HG02970 (cell line): ENCODE measurements around the gene SYVN1.
"Not testable (repeated sequence)": the region's sequence is repeated elsewhere in the genome, so short reads cannot be mapped to it uniquely, and the experiment has no call there.

ENCODE experiments used
- ATAC-seq: cut with Tn5 transposase; IDR thresholded peaks from one replicate; pipeline ENCODE4 v1.9.1; 2021; ENCODE audit warnings: mild to moderate bottlenecking, moderate library complexity, moderate number of reproducible peaks; ENCODE audit not compliant: unreplicated experiment, low FRiP score

SYVN1 gene

GRCh38 chr11:65152122-65152521, 17.8 kb upstream of the SYVN1 start:
- ATAC-seq, result no peak

DNA sequence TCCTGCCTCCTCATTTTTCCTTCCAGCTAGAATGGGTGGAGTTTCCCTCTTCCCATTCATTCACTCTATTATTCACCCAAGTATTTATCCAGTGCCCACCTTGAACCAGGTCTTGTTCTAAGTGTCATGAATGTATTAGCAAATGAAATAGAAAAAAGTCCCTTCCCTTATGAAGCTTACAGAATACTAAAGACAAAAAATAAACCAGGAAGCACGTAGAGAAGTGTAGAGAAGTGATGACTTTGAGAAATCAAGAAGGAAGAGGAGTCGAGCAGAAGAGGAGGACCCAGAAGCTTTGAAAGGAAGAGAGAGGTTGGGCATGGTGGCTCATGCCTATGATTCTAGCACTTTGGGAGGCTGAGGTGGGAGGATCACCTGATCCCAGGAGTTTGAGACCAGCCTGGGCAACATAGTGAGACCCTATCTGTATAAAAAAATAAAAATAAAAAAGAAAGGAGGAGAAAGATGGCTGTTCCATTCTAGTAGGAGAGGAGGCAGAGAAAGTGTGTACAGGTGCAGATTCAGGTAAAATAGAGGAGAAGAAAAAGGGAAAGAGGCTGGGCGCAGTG, 17.1 kb upstream of the SYVN1 start:
- no peak for ATAC-seq

- ATAC-seq, result no peak
Measured at GRCh38 chr11:65150509-65151299, 16.4 kb upstream of the SYVN1 start.

GRCh38 chr11:65150131-65150508, 15.8 kb upstream of the SYVN1 start:
- ATAC-seq, result not testable (repeated sequence)

- no peak for ATAC-seq
Measured at GRCh38 chr11:65148657-65149056, 14.3 kb upstream of the SYVN1 start.

DNA sequence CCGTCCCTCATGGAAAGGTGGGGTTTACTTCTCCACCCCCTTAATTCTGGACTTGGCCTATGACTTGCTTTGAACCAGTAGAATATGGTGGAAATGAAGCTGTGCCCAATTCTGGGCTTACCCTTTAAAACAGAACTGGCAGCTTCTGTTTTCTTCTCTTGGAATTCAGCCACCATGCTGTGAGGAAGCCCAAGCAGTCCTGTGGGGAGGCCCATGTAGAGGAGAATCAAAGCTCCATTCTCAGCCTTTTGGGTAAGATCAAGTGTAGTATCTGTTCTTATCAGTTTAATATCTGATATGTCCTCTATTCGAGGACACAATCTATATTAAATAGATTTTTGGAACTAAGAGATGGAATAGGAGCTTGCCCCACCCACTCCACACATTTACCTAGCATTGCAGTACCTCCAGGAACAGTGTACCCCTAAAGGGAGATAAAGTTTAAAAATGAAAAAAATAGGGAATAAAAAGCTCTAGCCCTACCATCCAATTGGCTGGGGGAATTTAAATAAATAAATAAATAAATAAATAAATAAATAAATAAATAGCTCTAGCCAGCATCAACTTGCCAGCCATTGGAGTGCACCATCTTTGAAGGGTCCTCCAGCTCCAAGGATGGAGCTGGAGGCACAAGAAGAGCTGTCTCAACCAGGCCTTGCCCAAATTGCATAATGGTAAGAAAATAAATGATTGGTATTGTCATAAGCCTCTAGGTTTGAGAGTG, 13.2 kb upstream of the SYVN1 start:
- ATAC-seq, result no peak

DNA sequence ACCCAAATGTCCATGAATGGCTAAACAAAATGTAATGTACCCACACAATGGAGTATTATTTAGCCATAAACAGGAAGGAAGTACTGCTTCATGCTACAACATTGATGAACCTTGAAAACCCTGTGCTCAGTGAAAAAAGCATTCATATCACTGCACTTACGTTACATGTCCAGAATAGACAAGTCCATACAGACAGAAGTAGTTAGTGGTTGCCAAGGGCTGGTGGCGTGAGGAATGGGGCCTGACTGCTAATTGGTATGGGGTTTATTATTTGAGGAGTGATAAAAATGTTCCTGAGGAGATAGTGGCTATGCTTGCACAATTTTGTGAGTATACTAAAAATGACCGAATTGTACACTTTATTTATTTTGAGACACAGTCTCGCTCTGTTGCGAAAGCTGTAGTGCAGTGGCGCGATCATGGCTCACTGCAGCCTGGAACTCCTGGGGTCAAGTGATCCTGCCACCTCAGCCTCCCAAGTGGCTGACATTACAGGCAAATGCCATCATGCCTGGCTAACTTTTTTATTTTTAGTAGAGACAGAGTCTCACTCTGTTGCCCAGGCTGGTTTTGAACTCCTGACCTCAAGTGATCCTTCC, 7.7 kb upstream of the SYVN1 start:
- no peak for ATAC-seq

GRCh38 chr11:65136515-65137096, 2.3 kb upstream of the SYVN1 start:
- no peak for ATAC-seq

- ATAC-seq, result no peak
Measured at GRCh38 chr11:65135633-65136145, 1.4 kb upstream of the SYVN1 start.

DNA sequence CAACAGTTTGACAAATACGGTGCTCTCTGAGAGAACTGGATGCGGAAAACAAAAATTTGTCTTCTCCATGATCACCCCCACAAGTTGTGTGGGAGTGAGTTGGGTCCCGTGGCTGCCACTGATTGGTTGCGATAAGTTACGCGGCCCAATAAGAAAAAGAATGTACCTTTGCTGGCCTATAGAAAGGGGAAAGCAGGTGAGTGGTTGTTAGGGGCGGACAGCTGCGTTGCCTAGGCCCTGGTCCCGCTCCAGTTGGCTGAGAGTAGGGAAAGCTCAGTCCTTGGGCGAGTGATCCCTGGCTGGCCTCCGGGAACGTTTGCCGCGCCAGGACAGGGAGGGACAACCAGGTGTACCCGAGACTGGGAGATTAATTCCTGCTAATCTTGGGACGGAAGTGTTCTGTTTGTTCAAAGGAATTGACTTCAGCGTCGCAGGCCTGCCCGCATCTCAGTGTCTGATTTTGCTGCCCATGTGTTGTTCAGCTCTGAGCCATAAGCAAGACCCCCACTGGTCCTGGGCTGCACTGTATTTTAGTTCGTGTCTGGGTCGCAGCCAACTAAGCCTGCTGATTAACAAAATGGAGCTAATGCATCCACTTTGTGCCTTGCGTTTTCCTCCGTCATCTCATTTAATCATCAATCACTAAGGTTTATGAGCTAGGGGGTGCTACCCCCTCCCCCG, 773 bp upstream of the SYVN1 start:
- ATAC-seq, result peak; percentile 61

DNA sequence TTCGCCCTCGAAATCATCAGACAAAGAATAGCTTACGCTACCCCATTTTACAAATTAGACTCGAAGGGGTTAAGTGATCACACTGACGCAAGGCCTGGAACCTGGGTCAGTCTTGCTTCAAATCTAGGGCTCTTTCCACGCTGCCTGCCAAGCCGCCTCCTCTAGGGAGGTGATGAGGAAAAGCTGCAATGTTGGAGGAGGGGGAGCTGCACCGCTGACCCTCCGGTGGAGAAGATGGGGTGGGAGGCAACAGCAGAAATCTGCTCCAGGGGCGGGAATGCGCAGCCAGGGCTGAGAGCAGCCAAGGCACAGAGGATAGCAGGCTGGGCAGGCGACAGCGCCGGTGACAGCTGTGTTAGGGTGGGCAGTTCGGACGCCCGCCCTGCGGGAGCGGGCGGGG, 595 bp downstream of the SYVN1 start:
- no peak for ATAC-seq

DNA sequence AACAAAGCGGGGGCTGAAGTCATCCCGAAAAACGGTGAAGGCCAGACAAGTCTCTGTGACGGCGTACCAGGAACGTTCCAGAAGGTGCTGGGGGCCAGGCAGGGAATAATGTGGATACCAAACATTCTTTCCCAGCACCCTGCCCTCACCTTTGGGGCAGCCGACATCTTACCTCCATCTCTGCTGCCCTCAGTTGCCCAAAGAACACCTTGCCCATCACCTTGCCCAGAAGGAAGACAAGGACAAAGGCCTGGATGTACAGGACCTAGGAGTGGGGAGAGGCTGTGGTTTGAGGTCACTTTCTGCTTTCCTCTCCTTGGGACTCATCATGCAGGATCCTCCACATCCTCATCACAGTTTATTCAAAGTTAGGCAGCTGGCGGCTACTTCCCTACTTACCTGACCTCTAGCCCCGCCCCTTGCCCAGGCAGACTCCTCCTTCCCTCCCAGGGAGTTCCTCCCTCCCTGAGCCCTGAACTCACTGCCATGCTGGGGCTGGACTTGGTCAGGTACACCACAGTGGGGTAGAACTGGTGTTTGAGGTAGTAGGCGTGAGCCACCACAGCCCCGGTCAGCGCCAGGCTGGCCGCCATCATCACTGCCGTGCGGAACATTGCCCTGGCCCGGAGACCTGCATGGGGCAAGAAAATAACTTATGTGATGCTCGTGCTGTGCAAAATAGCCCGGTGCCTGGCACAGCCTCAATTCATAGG, 1.2 kb downstream of the SYVN1 start:
- ATAC-seq, result no peak

DNA sequence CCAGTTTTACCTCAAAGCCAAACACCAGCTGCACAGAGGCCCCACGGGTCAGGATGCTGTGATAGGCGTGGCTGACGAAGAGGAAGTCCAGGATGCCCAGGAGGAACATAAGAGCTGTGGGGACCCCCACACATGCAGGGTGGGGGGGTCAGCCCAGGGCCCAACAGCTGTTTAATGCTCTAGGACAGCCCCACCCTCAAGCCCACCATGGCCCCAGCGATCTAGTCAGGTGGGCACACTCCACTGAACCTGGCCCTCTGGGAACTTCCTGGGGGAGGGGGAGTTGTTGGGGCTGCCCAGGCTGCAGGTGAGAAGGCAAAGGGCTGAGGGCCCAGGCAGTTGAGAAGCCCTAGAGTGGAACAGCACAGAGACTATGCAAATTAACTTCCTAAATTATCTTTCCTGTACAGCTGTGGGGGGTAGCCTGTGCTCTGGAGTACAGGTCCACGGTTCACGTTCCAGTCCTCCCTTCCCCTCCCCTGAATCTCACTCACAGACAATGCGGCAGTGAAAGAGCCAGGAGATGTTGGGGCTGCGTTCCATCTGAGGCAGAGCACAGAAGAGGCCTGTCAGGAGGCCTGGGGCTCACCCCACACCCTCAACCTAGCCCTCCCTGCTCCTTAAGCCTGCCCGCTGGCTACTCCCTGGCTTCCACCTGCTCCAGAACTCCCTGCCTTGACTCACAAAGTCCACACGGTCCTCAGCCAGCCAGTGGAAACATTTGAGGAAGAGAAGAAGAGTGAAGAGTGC, 1.9 kb downstream of the SYVN1 start:
- no peak for ATAC-seq

DNA sequence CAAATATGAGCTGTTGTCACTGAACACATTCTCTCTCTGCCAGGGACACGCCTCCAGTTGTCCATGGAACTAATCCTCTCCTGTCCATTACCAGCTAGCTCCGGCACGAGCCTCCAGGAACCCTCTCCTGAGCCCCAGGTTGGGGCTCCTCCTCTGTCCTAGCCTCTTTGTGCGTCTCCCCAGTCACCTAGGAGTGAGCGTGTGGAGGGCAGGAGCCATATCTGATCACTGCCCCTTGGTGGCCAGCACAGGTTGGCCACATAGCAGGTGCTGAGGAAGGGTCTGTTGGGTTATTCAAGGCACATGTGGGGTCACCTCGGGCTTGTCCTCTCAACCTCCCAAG, 2.5 kb downstream of the SYVN1 start:
- no peak for ATAC-seq

- no peak for ATAC-seq
Measured at GRCh38 chr11:65131417-65131776, 2.9 kb downstream of the SYVN1 start.

- ATAC-seq, result no peak
Measured at GRCh38 chr11:65130631-65131416, 3.5 kb downstream of the SYVN1 start.

- no peak for ATAC-seq
Measured at GRCh38 chr11:65129649-65130441, 4.5 kb downstream of the SYVN1 start.
